ENCODE data around the gene AKR1C8. TPM values are rescaled to one million over a fixed set of nuclear protein-coding genes. Genes with fewer than 3 reads are reported as not detected.
"Not testable (repeated sequence)": the region's sequence is repeated elsewhere in the genome, so short reads cannot be mapped to it uniquely, and the experiment has no call there.

Gene AKR1C8
- total and polyA plus RNA-seq, 11 donors, result 0.19 to 0.72 (median 0.46) TPM; not detected in 6

DNA sequence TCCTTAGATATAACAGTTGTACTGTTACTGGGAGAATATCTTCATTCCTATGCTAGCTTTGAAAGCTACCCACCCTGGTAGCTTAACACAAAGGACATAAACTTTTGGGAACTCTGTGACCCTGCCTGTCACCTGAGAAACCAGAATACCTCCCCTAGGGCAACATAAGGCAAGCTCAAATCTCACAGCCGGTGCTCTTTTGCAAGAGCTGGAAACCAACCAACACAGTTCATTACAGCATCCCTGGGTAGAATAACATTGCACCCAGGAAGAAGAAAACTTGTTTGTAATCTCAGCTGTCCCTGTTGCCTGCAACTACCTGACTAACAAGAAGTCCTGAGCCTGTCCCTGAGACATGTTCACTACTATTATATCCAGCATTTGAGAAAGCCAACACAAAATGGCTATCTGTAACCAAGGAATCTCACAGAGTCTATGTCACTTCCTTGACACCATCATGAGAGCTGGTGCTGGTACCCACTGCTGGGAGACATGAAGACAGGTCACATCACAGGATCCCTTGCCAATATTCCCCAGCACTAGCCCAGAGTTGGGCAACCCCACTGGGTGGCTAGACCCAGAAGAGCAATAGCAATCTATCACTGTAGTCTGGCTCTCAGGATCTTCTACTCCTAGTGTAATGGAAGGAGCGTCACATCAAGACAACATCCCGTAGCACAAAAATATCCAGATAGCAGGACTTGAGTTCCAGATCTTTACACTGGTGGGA is 59.5 kb downstream of the AKR1C8 start:
- DNase-seq (no peak), ATAC-seq (no peak)
- no peak for TF ChIP-seq POLR2A (IDR thresholded peaks at IDR 0.05)
- TF ChIP-seq, protein P1, sequence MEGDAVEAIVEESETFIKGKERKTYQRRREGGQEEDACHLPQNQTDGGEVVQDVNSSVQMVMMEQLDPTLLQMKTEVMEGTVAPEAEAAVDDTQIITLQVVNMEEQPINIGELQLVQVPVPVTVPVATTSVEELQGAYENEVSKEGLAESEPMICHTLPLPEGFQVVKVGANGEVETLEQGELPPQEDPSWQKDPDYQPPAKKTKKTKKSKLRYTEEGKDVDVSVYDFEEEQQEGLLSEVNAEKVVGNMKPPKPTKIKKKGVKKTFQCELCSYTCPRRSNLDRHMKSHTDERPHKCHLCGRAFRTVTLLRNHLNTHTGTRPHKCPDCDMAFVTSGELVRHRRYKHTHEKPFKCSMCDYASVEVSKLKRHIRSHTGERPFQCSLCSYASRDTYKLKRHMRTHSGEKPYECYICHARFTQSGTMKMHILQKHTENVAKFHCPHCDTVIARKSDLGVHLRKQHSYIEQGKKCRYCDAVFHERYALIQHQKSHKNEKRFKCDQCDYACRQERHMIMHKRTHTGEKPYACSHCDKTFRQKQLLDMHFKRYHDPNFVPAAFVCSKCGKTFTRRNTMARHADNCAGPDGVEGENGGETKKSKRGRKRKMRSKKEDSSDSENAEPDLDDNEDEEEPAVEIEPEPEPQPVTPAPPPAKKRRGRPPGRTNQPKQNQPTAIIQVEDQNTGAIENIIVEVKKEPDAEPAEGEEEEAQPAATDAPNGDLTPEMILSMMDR (IDR thresholded peaks at IDR 0.05), result no peak
- no peaks in the 10 kb centered on the region for H3K36me3 ChIP-seq
- no peak overlapping the region for H3K27ac ChIP-seq
- H3K4me1 ChIP-seq, result no peaks in the 10 kb centered on the region
- 74 to 92% (median 87%) methylated on average over 3 of the region's 3 CpGs for WGBS, 4 donors
- no peak overlapping the region for H3K4me3 ChIP-seq
- H3K9me3 ChIP-seq, result peaks cover 0 to 22% (median 5%) of the 10 kb centered on the region in 12 donors
- no peaks in the 10 kb centered on the region for H3K27me3 ChIP-seq
- intact Hi-C loops (cut with DNase I), result no loop called here

DNA sequence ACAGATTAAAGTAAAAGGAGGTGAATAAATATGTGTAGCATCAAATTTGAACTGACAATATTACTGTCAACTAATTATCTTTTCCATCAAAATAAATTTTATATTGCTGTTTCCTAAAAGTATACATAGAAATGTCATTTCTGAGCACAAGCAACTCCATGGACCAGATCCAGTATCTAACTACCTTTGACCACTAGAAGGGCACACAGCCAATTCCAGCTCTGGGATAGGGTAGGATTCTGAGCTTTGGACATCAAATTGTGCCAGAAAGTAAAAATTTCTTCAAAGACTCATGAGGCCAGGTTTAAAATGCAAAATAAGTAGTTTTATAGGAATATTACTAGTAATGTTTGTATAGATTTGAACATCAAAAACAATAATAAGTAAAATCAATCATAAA is 61.1 kb downstream of the AKR1C8 start:
- Histone ChIP-seq H3K36me3 (no peaks in the 10 kb centered on the region), H3K27ac (no peak overlapping the region), H3K9me3 (peaks cover 0 to 18% (median 5%) of the 10 kb centered on the region in 12 donors), H3K27me3 (no peaks in the 10 kb centered on the region), H3K4me3 (no peak overlapping the region), H3K4me1 (no peaks in the 10 kb centered on the region)
- TF ChIP-seq, protein P1 (IDR thresholded peaks at IDR 0.05), result no peak
- DNase-seq (no peak), ATAC-seq (no peak)
- intact Hi-C loops (cut with DNase I), result no loop called here

DNA sequence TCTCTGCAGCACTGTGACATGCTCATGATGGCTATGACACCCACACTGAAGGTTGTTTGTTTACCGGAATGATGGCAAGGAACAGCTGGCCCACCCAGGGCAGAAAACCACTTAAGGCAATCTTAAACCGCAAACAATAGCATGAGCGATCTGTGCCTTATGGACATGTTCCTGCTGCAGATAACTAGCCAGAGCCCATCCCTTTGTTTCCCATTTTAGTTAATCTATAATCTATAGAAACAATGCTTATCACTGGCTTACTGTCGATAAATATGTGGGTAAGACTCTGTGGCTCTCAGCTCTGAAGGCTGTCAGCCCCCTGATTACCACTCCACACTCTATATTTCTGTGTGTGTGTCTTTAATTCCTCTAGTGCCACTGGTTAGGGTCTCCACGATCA is 65.0 kb downstream of the AKR1C8 start:
- intact Hi-C loops (cut with DNase I); H3K4me3 ChIP-seq; H3K9me3 ChIP-seq; DNase-seq; H3K36me3 ChIP-seq; H3K27me3 ChIP-seq; H3K4me1 ChIP-seq; H3K27ac ChIP-seq; ATAC-seq: not testable (repeated sequence)
- WGBS, 4 donors, result 85 to 88% (median 87%) methylated on average over 5 of the region's 5 CpGs

DNA sequence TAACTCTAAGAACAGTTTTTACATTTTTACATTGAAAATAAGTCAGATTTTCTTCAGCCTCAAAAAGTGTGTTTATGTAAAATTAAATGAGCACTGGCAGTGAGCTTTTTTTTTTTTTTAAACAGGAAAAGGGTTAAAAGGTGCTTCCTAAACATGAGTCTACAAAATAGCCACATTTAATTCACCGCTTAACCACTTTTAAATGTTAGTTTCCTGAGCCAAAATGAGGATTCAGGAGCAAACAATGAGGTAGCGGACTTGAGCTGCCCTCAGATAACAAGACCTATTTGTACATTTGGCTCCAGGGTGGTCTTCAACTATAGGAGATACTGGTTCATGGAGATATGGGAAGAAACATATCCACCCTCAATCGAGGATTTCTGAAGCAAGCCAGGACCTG is 67.9 kb downstream of the AKR1C8 start:
- Histone ChIP-seq H3K4me1 (no peaks in the 10 kb centered on the region), H3K4me3 (no peak overlapping the region), H3K36me3 (no peaks in the 10 kb centered on the region), H3K27me3 (no peaks in the 10 kb centered on the region), H3K27ac (no peak overlapping the region), H3K9me3 (no peaks in the 10 kb centered on the region)
- no peak for ATAC-seq
- WGBS, 4 donors, result 40 to 54% (median 51%) methylated on average over 3 of the region's 3 CpGs
- no peak for DNase-seq
- TF ChIP-seq POLR2A (IDR thresholded peaks at IDR 0.05), result no peak
- TF ChIP-seq, protein P1 (IDR thresholded peaks at IDR 0.05), result no peak
- intact Hi-C loops (cut with DNase I), result no loop called here

DNA sequence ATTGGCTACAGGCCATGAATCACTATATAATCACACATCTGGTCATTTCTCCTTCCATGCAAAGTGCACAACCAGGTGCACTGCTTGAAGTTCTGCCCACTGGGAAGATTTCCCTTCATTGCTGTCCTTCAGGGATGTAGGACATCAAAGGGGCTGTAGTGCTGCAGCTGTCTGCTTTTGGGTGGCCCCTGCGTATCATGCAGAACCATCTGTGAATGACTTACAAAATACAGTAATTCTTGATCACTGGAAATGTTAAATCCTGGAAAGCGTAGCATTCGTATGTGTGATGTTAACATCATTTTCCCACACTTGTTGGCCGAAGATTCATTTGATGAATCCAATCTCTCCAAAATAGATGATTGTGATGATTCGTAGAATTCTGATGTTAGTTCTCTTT is 68.3 kb downstream of the AKR1C8 start:
- no peaks in the 10 kb centered on the region for H3K36me3 ChIP-seq
- H3K9me3 ChIP-seq, result no peaks in the 10 kb centered on the region
- ATAC-seq, result no peak
- H3K27ac ChIP-seq, result no peak overlapping the region
- H3K27me3 ChIP-seq, result no peaks in the 10 kb centered on the region
- H3K4me1 ChIP-seq, result no peaks in the 10 kb centered on the region
- 77 to 86% (median 84%) methylated on average over 5 of the region's 5 CpGs for WGBS, 4 donors
- no peak overlapping the region for H3K4me3 ChIP-seq
- intact Hi-C loops (cut with DNase I), result no loop called here
- no peak for DNase-seq
- TF ChIP-seq, protein P1 (IDR thresholded peaks at IDR 0.05), result no peak
- no peak for TF ChIP-seq POLR2A (IDR thresholded peaks at IDR 0.05)

DNA sequence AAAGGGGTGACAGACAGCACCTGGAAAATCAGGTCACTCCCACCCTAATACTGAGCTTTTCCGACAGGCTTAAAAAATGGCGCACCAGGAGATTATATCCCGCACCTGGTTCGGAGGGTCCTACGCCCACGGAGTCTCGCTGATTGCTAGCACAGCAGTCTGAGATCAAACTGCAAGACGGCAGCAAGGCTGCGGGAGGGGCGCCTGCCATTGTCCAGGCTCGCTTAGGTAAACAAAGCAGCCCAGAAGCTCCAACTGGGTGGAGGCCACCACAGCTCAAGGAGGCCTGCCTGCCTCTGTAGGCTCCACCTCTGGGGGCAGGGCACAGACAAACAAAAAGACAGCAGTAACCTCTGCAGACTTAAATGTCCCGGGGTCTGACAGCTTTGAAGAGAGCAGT is 75.1 kb downstream of the AKR1C8 start:
- not testable (repeated sequence) for H3K27me3 ChIP-seq, DNase-seq, H3K4me1 ChIP-seq, H3K4me3 ChIP-seq, H3K27ac ChIP-seq, H3K9me3 ChIP-seq, ATAC-seq
- intact Hi-C loops (cut with DNase I), result loop anchor here in 1 of 10 donors (10.0 kb wide), 1 partner anchor 165 kb away; no protein-coding TSS in a partner anchor
- peaks cover 0 to 36% (median 21%) of the 10 kb centered on the region in 9 donors for H3K36me3 ChIP-seq
- WGBS, 4 donors, result 90 to 95% (median 93%) methylated on average over 7 to 12 of the region's 12 CpGs

All from heart left ventricle (tissue), 16 donors.